ENCODE results near the gene RASL10B. TPM values are rescaled to one million over a fixed set of nuclear protein-coding genes. Genes with fewer than 3 reads are reported as not detected.

Gene RASL10B
- total and polyA plus RNA-seq, 10 of the 15 experiments (the other 5 are each of a cell fraction or from before 2014, with no cell fraction given) = not detected

DNA sequence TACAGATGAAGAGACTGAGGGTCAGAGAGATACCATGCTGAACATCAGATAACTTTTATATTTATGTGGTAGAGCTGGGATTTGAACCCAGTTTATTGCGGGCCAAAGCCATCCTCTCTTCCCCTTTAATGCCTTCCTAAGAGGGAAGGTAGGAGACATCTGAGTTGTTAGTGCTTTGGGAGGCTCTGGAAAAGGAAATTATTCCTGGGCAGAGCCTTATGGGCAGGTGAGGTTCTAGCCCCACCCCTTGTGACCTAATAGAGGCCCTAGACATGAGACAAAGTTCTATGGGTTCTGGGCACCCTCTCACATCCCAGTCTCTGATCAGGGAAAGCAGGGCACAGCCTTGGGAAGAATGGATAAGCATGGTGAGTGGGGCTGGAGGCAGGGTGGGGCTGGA is 29.1 kb downstream of the RASL10B start, which contains the start of gene C17orf50 (continued):
- TF ChIP-seq, protein P1, sequence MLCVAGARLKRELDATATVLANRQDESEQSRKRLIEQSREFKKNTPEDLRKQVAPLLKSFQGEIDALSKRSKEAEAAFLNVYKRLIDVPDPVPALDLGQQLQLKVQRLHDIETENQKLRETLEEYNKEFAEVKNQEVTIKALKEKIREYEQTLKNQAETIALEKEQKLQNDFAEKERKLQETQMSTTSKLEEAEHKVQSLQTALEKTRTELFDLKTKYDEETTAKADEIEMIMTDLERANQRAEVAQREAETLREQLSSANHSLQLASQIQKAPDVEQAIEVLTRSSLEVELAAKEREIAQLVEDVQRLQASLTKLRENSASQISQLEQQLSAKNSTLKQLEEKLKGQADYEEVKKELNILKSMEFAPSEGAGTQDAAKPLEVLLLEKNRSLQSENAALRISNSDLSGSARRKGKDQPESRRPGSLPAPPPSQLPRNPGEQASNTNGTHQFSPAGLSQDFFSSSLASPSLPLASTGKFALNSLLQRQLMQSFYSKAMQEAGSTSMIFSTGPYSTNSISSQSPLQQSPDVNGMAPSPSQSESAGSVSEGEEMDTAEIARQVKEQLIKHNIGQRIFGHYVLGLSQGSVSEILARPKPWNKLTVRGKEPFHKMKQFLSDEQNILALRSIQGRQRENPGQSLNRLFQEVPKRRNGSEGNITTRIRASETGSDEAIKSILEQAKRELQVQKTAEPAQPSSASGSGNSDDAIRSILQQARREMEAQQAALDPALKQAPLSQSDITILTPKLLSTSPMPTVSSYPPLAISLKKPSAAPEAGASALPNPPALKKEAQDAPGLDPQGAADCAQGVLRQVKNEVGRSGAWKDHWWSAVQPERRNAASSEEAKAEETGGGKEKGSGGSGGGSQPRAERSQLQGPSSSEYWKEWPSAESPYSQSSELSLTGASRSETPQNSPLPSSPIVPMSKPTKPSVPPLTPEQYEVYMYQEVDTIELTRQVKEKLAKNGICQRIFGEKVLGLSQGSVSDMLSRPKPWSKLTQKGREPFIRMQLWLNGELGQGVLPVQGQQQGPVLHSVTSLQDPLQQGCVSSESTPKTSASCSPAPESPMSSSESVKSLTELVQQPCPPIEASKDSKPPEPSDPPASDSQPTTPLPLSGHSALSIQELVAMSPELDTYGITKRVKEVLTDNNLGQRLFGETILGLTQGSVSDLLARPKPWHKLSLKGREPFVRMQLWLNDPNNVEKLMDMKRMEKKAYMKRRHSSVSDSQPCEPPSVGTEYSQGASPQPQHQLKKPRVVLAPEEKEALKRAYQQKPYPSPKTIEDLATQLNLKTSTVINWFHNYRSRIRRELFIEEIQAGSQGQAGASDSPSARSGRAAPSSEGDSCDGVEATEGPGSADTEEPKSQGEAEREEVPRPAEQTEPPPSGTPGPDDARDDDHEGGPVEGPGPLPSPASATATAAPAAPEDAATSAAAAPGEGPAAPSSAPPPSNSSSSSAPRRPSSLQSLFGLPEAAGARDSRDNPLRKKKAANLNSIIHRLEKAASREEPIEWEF (IDR thresholded peaks at IDR 0.05; ENCODE audit: insufficient replicate concordance, low read depth, low read length) = no peak
- TF ChIP-seq NFIC (IDR thresholded peaks at IDR 0.05; ENCODE audit: low read depth, low read length) = no peak
- TF ChIP-seq, protein P2, sequence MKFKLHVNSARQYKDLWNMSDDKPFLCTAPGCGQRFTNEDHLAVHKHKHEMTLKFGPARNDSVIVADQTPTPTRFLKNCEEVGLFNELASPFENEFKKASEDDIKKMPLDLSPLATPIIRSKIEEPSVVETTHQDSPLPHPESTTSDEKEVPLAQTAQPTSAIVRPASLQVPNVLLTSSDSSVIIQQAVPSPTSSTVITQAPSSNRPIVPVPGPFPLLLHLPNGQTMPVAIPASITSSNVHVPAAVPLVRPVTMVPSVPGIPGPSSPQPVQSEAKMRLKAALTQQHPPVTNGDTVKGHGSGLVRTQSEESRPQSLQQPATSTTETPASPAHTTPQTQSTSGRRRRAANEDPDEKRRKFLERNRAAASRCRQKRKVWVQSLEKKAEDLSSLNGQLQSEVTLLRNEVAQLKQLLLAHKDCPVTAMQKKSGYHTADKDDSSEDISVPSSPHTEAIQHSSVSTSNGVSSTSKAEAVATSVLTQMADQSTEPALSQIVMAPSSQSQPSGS (IDR thresholded peaks at IDR 0.05; ENCODE audit: low read length) = no peak

DNA sequence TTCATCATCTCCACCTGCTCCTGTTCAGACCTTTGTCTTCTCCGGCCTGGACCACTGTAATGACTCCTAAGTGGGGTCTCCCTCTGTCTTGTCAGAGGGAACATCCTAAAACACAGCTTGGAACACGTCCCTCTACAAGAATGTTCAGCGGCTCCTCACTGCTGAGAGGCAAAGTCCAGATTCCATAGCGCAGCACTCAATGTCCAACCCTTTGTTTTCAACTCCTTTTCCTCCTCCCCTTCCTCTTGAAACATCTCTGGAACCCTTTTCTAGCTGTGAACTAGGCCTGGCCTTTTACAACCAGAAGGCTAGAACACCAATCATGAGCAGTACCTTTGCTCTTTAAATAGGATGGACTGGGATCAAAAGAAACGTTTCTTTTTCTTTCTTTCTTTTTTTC is 30.2 kb downstream of the RASL10B start:
- H3K36me3 ChIP-seq (ENCODE audit: control insufficient read depth in 2 of 2, insufficient read depth in 2 of 2, low read length in 1 of 2) = no peaks in the 10 kb centered on the region
- H4K20me1 ChIP-seq (ENCODE audit: control insufficient read depth, insufficient read depth) = no peaks in the 10 kb centered on the region
- H3K4me2 ChIP-seq (ENCODE audit: control insufficient read depth, insufficient read depth) = no peak overlapping the region
- no peaks in the 10 kb centered on the region for H3K9me3 ChIP-seq (replicated peaks; ENCODE audit: control insufficient read depth, insufficient read depth, low read length)
- SMC1A ChIA-PET (ENCODE audit: uncharacterized antibody, unreplicated experiment) = interaction anchor here (1.9 kb wide), 1 partner anchor 50 kb away, joined by 6 read pairs; no protein-coding TSS in a partner anchor
- POLR2A ChIA-PET = no interaction called here
- no peaks in the 10 kb centered on the region; a peak in 3 of 4 replicates for H3K27me3 ChIP-seq (replicated peaks in 1 of 2; ENCODE audit: control insufficient read depth in 2 of 2, insufficient read depth in 2 of 2, low read length in 1 of 2)
- H2AFZ ChIP-seq (ENCODE audit: control insufficient read depth, low read depth, low read length) = no peak overlapping the region
- DNase-seq (ENCODE audit: low read depth, low spot score) (no peak), FAIRE-seq (no peak), ATAC-seq (no peak)
- no TSS peak for BruUV-seq (replicated peaks)
- intact Hi-C loops (cut with micrococcal nuclease; ENCODE audit: unreplicated experiment) (no loop called here), in situ Hi-C loops (cut with MboI) (no loop called here)
- H3K27ac ChIP-seq (ENCODE audit: control insufficient read depth, insufficient read depth) = no peak overlapping the region
- H3K4me3 ChIP-seq = no peak overlapping the region
- H3K4me1 ChIP-seq (ENCODE audit: control insufficient read depth, insufficient read depth, low read length) = peaks cover 5% of the 10 kb centered on the region
- RAD21 ChIA-PET (ENCODE audit: unreplicated experiment) = interaction anchor here (1.5 kb wide), 1 partner anchor 47 kb away, joined by 4 read pairs; the partner anchor contains the start of gene TAF15
- CTCF ChIA-PET = interaction anchor here (0.6 to 8.3 kb wide), 4 partner anchors 13 to 388 kb away, joined by 3 to 220 read pairs (median 3); partner anchors contain the start of gene TAF15
- 38% methylated on average over 5 of the region's 5 CpGs for WGBS (ENCODE audit: insufficient coverage, insufficient replicate concordance, low lambda C conversion rate, missing lambda C conversion rate)
- no peak overlapping the region for H3K9ac ChIP-seq (ENCODE audit: control insufficient read depth, insufficient read depth, low read length)
- H3K79me2 ChIP-seq (ENCODE audit: control insufficient read depth, insufficient read depth, low read length) = no peaks in the 10 kb centered on the region
- TF ChIP-seq NR2F1 (conservative IDR thresholded peaks at IDR 0.05) (no peak), RELA (IDR thresholded peaks at IDR 0.05; ENCODE audit: borderline replicate concordance, partially characterized antibody) (no peak), PAX5 (IDR thresholded peaks at IDR 0.05; ENCODE audit: borderline replicate concordance, low read depth, low read length) (no peak), CREM (IDR thresholded peaks at IDR 0.05; ENCODE audit: low read depth) (no peak), RAD21 (IDR thresholded peaks at IDR 0.05; ENCODE audit: insufficient read depth, low read depth, low read length) (no peak), TCF7 (IDR thresholded peaks at IDR 0.05; ENCODE audit: borderline replicate concordance) (no peak), MTA2 (IDR thresholded peaks at IDR 0.05; ENCODE audit: low read depth) (no peak)
- TF ChIP-seq, protein P3, sequence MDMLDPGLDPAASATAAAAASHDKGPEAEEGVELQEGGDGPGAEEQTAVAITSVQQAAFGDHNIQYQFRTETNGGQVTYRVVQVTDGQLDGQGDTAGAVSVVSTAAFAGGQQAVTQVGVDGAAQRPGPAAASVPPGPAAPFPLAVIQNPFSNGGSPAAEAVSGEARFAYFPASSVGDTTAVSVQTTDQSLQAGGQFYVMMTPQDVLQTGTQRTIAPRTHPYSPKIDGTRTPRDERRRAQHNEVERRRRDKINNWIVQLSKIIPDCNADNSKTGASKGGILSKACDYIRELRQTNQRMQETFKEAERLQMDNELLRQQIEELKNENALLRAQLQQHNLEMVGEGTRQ (IDR thresholded peaks at IDR 0.05; ENCODE audit: borderline replicate concordance, low read depth, low read length) = no peak
- TF ChIP-seq, protein P4, sequence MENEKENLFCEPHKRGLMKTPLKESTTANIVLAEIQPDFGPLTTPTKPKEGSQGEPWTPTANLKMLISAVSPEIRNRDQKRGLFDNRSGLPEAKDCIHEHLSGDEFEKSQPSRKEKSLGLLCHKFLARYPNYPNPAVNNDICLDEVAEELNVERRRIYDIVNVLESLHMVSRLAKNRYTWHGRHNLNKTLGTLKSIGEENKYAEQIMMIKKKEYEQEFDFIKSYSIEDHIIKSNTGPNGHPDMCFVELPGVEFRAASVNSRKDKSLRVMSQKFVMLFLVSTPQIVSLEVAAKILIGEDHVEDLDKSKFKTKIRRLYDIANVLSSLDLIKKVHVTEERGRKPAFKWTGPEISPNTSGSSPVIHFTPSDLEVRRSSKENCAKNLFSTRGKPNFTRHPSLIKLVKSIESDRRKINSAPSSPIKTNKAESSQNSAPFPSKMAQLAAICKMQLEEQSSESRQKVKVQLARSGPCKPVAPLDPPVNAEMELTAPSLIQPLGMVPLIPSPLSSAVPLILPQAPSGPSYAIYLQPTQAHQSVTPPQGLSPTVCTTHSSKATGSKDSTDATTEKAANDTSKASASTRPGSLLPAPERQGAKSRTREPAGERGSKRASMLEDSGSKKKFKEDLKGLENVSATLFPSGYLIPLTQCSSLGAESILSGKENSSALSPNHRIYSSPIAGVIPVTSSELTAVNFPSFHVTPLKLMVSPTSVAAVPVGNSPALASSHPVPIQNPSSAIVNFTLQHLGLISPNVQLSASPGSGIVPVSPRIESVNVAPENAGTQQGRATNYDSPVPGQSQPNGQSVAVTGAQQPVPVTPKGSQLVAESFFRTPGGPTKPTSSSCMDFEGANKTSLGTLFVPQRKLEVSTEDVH (IDR thresholded peaks at IDR 0.05; ENCODE audit: low read depth, partially characterized antibody) = no peak

Measured in GM12878 (cell line).